ENCODE data around the gene FGF19.
"Not testable (repeated sequence)": the region's sequence is repeated elsewhere in the genome, so short reads cannot be mapped to it uniquely, and the experiment has no call there.

FGF19 gene

DNA sequence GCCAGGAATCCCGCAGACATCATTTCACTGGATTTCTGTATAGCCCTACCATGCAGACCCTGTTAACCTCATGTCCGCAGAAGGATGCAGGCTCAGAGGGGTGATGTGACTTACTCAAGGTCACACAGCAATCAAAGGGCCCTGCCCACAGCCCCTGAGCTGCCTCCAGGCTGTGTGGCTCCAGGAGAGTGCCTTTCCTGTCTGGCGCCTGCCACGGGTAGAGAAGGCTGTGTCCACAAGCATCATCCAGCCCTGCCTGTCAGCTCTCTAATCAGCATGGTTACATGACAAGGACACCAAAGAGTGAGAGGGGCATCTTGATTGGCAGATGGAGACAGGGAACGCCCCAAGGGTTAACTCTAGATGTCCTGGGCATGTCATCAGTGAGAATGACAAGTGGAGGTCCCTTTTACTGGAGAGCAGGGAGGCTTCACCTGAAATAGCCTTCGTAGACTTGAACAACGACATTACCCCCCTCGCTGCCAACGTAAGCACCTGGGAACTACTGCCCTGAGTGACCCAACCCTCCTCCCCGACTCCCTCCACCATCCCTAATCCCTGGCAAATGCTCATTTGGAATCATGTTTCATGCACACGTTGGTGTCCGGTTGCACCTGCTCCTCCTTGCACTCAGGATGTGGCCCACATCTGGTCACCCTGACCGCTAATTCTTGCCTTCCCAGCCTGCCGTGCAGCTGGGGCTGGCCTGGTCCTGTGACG lies 6.9 kb downstream of the FGF19 start:
- DNase-seq (ENCODE audit: low read depth in 2 of 2): no peak

DNA sequence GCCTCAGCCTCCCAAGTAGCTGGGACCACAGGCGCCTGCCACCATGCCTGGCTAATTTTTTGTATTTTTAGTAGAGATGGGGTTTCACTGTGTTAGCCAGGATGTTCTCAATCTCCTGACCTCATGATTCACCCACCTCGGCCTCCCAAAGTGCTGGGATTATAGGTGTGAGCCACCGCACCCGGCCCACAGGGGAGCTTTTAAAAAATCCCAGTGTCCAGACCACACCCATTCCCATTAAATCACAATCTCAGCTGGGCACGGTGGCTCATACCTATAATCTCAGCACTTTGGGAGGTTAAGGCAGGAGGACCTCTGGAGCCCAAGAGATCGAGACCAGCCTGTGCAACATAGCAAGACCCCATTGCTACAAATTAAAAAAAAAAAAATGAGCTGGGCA lies 7.8 kb downstream of the FGF19 start:
- DNase-seq (ENCODE audit: low read depth in 2 of 2): not testable (repeated sequence)

DNA sequence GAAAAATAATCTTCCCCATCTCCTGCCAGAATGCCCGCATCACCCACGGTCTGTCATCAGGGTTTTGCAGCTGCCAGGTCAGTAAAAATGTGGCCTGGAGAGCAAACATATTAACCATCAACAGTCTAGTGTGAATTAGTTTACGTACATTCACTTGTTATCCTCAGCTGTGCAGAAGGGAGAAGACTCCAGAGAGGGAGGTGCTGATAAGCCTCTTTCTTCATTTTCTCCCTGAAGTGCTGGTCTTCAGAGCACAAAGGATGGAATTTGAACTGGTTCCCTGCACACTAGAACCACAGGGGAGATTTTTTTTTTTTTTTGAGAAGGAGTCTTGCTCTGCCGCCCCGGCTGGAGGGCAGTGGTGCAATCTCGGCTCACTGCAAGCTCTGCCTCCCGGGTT lies 8.2 kb downstream of the FGF19 start:
- DNase-seq (ENCODE audit: low read depth in 2 of 2): no peak

DNA sequence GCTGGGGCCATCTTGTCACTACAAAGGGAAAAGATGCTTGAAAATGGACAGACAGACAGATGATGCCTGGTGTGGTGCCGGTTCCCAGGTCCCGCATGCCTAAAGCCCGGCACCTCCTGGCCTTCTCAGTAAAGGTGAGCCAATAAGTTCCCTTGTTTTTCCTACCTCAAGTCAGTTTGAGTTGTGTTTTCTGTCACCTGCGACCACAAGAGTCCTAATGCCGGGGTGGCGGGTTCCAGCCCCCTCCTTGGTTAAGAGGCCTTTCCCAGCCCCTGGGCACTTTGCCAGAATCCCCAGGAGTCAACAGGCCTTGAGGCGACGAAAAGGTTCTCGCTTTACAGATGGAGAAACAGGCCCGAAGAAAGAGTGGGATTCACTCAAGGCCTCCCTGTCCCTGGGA lies 9.0 kb downstream of the FGF19 start:
- DNase-seq (ENCODE audit: low read depth in 2 of 2): no peak

DNA sequence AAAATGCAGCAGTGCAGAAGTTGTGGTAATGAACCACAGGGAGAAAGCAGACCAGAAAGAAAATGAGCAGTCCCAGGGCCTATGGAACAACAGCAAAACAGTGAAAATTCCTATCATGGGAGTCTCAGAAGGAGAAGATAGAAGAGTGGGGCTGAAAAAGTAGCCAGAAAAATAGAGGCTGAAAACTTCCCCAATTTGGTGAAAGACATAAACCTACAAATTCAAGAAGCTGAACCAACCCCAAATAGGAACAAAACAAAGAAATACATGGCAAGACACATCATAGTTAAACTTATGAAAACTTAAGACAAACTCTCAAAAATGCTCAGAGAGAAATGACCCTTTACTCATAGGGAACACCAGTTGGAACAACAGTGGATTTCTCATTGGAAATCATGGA lies 11.4 kb downstream of the FGF19 start:
- no peak for DNase-seq (ENCODE audit: low read depth in 2 of 2)

DNA sequence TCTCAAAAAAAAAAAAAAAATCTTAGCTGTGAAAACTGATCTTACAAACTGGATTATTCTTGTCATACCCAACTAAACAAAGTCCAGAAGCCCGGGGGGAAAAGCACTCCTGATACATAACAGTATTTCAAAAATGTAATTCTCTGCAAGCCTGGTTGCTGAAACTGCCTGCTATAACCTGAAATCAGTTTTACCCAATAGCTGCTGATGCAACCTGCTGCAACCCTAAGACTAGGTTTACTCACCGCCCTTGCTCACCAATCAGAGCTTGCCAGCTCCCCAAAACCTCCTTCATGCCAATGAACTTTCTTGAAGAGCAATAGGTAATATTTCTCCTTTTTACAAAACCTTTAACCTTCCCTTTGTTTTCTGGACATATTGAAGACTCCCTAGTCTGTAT lies 12.4 kb downstream of the FGF19 start:
- DNase-seq (ENCODE audit: low read depth in 2 of 2): no peak

DNA sequence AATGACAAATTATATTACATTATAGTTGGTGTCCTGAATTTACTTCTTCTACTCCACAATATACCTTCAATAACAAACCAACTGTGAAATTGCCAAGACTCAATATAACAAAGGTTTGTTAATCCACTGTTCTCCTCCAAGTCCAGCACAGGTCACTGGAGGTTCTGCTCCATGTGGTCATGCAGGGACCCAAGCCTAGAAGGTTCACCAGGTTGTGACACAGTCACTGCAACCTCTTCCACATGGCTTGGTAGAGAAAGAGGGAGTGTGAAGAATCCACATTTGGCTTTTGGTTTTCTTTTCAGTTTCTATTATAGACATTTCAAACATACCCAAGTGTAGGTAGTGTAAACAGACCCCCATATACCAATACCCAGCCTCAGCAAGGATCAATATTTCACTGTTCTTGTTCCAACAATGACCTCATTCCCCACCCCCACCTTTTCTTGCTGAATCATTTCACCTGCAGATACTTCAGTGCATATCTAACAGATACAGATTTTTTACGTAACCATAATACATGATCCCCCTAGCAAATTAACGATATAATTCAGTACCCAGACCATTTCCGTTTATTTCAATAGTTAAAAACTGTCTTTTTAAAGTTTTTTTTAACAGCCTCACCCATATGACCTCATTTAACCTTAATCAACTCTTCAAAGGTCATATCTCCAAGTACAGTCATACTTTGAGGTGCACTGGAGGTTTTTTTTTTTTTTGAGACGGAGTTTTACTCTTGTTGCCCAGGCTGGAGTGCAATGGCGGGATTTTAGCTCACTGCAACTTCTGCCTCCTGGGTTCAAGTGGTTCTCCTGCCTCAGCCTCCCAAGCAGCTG lies 14.1 kb downstream of the FGF19 start:
- DNase-seq (ENCODE audit: low read depth in 2 of 2): no peak

DNA sequence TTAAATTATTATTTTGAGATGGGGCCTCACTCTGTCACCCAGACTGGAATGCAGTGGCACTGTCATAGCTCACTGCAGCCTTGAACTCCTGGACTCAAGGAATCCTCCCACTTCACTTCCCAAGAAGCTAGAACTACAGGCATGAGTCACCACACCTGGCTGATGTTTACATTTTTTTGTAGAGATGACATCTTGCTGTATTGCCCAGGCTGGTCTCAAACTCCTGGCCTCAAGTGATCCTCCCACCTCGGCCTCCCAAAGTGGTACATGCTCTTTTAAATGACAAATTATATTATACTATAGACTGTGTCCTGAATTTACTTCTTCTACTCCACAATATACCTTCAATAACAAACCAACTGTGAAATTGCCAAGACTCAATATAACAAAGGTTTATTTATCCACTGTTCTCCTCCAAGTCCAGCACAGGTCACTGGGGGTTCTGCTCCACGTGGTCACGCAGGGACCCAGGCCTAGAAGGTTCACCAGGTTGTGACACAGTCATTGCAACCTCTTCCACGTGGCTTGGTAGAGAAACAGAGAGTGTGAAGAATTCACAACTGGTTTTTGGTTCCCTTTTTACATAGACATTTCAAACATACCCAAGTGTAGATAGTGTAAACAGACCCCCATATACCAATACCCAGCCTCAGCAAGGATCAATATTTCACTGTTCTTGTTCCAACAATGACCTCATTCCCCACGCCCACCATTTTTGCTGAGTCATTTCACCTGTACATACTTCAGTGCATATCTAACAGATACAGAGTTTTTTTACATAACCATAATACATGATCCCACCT lies 15.7 kb downstream of the FGF19 start:
- not testable (repeated sequence) for DNase-seq (ENCODE audit: low read depth in 2 of 2)

DNA sequence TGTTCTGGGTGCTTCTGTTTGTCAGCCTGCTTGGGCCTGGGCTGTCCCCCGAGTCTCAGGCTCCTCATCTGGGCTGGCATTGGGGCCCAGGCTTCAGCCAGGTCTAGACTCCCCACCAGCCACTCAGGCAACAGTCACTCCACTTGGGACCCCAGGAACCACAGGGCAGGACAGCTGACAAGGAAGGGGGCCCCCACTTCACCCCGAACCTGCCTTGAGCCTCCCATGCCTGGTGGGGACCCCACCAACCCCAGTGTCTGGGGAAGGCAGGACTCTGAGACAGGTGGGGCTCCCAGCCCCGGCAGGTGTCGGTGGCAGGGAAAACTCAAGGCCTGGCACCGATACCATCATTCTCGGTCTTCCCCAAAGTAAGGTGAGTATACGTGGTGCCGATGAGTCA lies 17.0 kb downstream of the FGF19 start:
- no peak for DNase-seq (ENCODE audit: low read depth in 2 of 2)

DNA sequence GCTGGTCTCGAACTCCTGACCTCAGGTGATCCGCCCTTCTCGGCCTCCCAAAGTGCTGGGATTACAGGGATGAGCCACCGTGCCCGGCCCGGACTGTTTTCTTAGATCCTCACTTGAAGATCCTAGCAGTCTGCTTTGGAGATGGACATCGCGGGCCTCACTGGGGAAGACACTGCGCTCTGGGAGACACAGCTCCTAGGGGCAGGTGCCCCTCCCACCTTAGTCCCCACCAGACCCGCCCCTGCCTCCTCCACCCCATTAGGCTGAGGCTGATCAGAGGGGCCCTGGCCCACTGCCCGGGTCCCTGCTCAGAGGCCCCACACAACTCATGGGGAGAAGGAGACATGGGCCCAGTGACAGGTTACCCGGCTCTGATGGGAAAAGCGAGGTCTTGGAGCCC lies 17.4 kb downstream of the FGF19 start:
- no peak for DNase-seq (ENCODE audit: low read depth in 2 of 2)

DNA sequence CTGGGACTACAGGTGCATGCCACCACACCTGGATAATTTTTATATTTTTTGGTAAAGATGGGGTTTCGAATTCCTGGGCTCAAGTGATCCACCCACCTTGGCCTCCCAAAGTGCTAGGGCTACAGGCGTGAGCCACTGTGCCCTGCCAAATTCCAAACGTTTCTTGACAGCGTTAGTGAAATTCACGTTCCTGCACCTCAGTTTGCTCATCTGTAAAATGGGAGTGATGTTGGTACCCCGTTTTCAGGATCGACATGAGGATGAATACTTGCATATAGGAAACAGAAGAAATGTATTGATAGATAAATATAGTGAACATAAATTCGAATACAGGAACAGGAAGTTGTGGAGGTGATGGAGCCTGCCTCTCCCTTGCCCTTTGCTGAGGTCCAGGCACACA lies 18.5 kb downstream of the FGF19 start:
- no peak for DNase-seq (ENCODE audit: low read depth in 2 of 2)

DNA sequence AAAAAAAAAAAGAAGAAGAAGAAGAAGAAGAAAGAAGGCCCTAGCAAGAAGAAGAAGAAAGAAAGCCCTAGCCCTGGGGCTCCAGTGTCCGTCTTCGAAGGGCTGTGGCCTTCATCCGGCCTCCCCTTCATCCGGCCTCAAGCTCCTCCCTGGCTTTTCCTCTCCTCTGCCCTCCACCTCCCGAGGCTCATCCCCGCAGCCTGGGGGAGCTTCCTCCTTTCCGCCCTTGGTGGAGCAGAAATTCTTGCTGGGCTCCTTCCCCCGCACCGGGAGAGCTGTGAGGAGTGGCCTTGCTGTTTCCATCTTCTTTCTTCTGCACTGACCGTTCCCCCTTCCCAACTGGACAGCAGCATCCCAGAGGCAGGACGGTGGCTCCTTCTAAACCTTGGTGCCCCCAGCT lies 19.2 kb downstream of the FGF19 start:
- no peak for DNase-seq (ENCODE audit: low read depth in 2 of 2)

DNA sequence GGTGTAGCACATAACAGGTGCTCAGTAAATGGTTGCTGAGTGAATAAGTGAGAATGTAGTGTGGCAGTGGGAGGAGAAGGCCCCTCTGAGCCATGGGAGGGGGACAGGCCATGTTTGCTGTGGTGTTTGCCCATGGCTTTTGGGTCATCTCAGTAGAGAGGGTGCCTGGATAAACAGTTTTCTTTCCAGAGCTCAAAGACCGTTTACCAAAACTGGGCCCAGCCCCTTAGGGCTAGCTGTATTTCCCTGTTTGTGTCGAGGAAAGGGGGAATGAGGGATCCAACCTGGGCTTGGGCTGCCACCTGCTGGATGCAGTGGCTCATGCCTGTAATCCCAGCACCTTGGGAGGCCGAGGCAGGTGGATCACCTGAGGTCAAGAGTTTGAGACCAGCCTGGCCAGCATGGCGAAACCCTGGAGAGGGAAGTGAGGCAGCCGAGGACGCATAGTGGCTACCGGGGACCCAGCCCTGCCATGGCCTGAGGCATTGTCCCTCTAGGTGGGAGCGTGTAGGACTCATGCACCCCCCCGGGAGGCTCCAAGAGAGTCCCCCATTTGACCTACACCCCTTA lies 20.0 kb downstream of the FGF19 start:
- no peak for DNase-seq (ENCODE audit: low read depth in 2 of 2)

DNA sequence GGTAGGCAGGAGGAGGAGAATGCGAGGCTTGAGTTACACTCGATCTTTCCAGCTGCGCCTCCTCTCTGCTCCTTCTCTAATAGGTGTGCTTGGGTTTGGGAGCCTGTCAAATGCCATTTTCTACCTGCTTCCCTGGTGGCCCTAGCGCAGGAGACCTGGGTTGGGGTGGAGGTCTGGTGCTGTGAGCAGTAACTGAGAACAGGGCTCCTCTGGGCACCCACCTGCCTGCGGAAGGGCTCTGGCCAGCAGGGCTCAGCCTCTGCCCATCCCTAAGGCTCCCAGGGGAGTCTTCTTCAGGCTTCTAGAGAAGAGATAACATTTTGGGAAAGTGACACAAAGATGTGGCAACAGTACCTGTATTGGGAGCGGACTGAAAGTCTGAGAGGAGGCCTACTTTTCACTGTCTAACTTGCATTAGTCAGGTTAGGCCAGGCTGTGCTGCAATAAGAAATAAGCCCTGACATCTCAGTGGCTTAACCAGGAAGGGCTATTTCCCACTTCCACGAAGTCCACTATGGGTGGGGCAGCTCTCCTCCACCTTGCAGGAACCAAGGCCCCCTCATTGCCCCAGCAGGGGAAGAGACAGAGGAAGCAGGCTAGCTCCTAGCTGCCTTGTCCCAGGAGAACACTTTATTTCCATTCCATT lies 21.0 kb downstream of the FGF19 start:
- DNase-seq (ENCODE audit: low read depth in 2 of 2): no peak

DNA sequence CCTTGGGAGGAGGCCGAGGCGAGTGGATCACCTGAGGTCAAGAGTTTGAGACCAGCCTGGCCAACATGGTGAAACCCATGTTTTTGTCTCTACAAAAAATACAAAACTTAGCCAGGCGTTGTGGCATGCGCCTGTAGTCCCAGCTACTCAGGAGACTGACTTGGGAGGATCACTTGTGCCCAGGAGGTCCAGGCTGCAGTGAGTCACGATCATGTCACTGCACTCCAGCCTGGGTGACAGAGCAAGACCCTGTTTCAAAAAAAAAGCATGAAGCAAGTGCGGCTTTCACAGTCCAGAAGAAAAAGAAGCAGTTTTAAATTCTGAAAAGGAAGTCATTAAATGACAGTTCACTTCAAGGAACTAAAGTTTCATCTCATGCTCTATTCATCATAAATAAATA lies 21.6 kb downstream of the FGF19 start:
- no peak for DNase-seq (ENCODE audit: low read depth in 2 of 2)

DNA sequence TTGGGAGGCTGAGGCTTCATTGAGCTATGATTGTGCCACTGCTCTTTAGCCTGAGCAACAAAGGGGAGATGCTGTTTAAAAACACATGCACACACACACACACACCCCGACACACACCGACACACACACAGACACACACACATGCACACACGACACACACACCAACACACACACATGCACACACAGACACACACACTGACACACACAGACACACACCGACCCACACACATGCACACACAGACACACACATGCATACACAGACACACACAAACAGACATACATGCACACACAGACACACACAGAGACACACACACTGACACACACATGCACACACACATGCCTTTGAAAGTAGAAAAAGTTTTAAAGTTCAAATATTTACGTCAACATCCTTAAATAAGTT lies 23.1 kb downstream of the FGF19 start:
- DNase-seq (ENCODE audit: low read depth in 2 of 2): no peak

DNA sequence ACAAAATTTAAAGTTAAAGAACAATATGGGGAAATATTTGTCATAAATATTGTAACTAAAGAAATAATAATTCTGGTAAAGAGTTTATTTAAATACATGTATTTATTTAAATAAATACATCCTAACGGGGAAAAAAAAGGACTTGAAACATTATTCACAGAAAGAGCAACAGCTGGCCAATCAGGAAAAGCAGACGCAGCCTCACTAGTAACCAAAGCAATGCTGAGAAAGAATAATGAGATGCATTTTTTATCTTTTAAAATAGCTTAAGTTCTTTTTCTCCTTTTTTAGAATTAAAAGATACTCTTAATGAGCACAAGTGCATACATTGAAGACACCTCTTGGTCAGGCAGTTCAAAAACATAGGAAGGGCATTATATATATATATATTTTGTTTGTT lies 26.1 kb downstream of the FGF19 start:
- DNase-seq (ENCODE audit: low read depth in 2 of 2): no peak

DNA sequence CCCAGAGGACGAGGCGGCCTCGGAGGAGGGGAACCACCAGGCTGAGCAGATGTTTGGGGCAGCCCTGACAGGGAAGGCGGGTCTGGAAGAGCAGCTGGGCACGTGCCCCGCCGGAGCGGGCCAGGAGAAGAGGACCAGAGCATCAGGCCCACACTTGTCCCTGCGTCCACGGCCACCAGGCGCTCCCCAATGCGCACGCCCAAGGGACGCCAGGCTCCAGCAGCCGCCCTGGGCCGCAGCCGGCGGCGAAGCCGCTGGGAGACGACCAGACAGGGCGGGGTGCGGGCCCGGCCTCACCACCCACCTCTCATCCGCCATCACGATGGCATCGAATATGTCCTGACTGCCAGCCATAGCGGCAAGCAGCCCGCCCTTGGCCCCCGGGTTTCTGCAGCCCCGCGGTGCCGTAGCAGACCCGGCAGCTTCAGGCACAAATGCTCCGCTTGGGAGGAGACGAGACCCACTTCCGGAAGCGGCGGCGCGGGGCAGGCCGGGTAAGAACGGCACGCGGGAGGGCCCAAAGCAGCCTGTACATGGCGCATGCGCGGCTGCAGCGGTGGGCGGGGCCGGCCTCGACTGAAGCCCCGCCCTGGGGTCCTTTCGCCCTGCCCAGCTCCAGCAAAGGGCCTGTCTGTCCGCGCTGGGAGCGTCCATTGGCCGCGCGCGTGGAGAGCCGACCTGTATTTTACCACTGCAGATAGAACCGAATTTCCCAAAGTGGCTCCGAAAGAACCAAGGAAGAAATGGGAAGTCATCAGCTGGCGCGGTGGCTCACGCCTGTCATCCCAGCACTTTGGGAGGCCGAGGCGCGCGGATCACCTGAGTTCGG lies 28.7 kb downstream of the FGF19 start, which contains the start of gene LTO1:
Gene LTO1, minus strand, starts transcription at position 468 of the 829 bp plus-strand sequence. Its CDS starts 114 bp downstream, at position 354.
- peak; percentile 89 to 94 for DNase-seq (ENCODE audit: low read depth in 2 of 2)

DNA sequence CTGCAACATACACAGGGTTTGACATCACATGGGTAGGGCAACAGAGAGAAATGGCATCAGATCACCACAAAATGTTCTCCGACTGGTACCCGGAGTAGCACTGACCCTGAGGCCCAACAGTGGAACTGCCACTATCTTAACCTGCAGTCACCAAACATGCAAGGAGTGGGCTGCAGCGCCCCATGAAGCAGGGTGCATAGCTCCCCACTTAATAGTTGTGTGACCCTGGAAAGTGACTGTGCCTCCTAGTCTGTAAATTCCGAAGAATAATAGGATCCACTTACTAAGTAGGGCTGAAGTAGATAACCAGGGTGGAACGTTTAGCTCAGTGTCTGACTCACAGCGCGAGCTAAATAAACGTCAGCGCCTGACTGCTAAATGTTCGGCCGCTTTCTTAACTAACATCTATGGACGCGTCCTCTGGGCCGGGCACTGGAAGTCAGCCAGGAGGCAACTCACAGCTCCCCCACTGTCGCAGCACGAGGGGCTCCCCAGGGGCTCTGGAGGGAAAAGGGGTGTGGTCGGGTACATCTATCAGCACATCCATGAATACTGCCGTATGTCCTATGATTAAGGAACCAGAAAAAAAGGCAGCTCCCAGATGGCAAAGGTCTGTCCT lies 29.4 kb downstream of the FGF19 start:
- DNase-seq (ENCODE audit: low read depth in 2 of 2): no peak
